NT2/D1 (cell line): ENCODE data around the gene CHTF8.

ENCODE experiments used
- DNase-seq: peaks from one replicate; pipeline ENCODE4 v3.0.0-alpha.2; 2011; ENCODE audit warnings: low read depth, low spot score
- H3K27me3 ChIP-seq: 2 replicates; pipeline ENCODE4 v1.6.0; 2011; ENCODE audit warnings: mild to moderate bottlenecking; ENCODE audit not compliant: insufficient read length, insufficient read depth
- H3K36me3 ChIP-seq: 2 replicates; pipeline ENCODE4 v1.6.1; 2011; ENCODE audit warnings: mild to moderate bottlenecking, low read length, mixed read lengths; ENCODE audit not compliant: insufficient read depth, insufficient read length
- H3K4me1 ChIP-seq: 2 replicates; pipeline ENCODE4 v1.5.1; 2011; ENCODE audit not compliant: insufficient read depth, insufficient read length
- H3K4me3 ChIP-seq: 2 replicates; pipeline ENCODE4 v1.5.1; 2011; ENCODE audit warnings: low read depth; ENCODE audit not compliant: insufficient read length
- H3K9ac ChIP-seq: 2 replicates; pipeline ENCODE4 v1.6.0; 2011; ENCODE audit warnings: low read depth; ENCODE audit not compliant: insufficient read length
- H3K9me3 ChIP-seq: 2 replicates; pipeline ENCODE4 v1.5.1; 2011; ENCODE audit warnings: mild to moderate bottlenecking, low read length; ENCODE audit not compliant: insufficient read depth
- SUZ12 ChIP-seq: IDR thresholded peaks from 2 replicates; pipeline ENCODE4 v1.6.1; 2011; ENCODE audit not compliant: insufficient read length, insufficient read depth; ENCODE audit errors: extremely low read depth
- YY1 ChIP-seq: IDR thresholded peaks from 2 replicates; pipeline ENCODE4 v1.6.1; 2011; ENCODE audit not compliant: insufficient read length, insufficient read depth
- ZNF274 ChIP-seq: IDR thresholded peaks from 2 replicates; pipeline ENCODE4 v1.6.1; 2011; ENCODE audit warnings: mild to moderate bottlenecking, low read depth, low read length

The CHTF8 gene

GRCh38 chr16:69100071-69100691, 32.2 kb downstream of the CHTF8 start:
- no peak for DNase-seq
- no peaks in the 10 kb centered on the region for H3K9me3 ChIP-seq
- no peak overlapping the region for H3K4me3 ChIP-seq
- H3K9ac ChIP-seq = no peak overlapping the region
- peaks cover 19% of the 10 kb centered on the region for H3K4me1 ChIP-seq
- TF ChIP-seq SUZ12 = no peak
- no peak for TF ChIP-seq YY1
- TF ChIP-seq ZNF274 = no peak
- H3K36me3 ChIP-seq = no peaks in the 10 kb centered on the region
- no peaks in the 10 kb centered on the region for H3K27me3 ChIP-seq

GRCh38 chr16:69095193-69095592, 37.2 kb downstream of the CHTF8 start:
- DNase-seq = no peak
- Histone ChIP-seq H3K27me3 (no peaks in the 10 kb centered on the region), H3K9me3 (no peaks in the 10 kb centered on the region), H3K4me1 (peaks cover 8% of the 10 kb centered on the region), H3K9ac (no peak overlapping the region), H3K4me3 (no peak overlapping the region), H3K36me3 (no peaks in the 10 kb centered on the region)
- TF ChIP-seq ZNF274 = no peak
- no peak for TF ChIP-seq YY1
- TF ChIP-seq SUZ12 = no peak

GRCh38 chr16:69094501-69094900, 37.9 kb downstream of the CHTF8 start:
- Histone ChIP-seq H3K36me3 (no peaks in the 10 kb centered on the region), H3K27me3 (no peaks in the 10 kb centered on the region), H3K9ac (peak overlapping the region; percentile 5), H3K4me1 (peaks cover 13% of the 10 kb centered on the region), H3K4me3 (no peak overlapping the region), H3K9me3 (no peaks in the 10 kb centered on the region)
- no peak for DNase-seq
- no peak for TF ChIP-seq SUZ12
- no peak for TF ChIP-seq YY1
- no peak for TF ChIP-seq ZNF274

- Histone ChIP-seq H3K9ac (peak overlapping the region; percentile 5), H3K4me3 (no peak overlapping the region), H3K9me3 (no peaks in the 10 kb centered on the region), H3K4me1 (peaks cover 16% of the 10 kb centered on the region), H3K36me3 (no peaks in the 10 kb centered on the region), H3K27me3 (no peaks in the 10 kb centered on the region)
- DNase-seq = no peak
- no peak for TF ChIP-seq YY1
- no peak for TF ChIP-seq SUZ12
- no peak for TF ChIP-seq ZNF274
Observed at GRCh38 chr16:69093974-69094373, 38.4 kb downstream of the CHTF8 start.

GRCh38 chr16:69089091-69089910, 43.1 kb downstream of the CHTF8 start:
- H3K4me1 ChIP-seq = peaks cover 14% of the 10 kb centered on the region
- no peak overlapping the region for H3K4me3 ChIP-seq
- no peak for DNase-seq
- H3K9ac ChIP-seq = peak overlapping the region; percentile 27
- no peaks in the 10 kb centered on the region for H3K27me3 ChIP-seq
- TF ChIP-seq YY1 = no peak
- no peaks in the 10 kb centered on the region for H3K9me3 ChIP-seq
- H3K36me3 ChIP-seq = no peaks in the 10 kb centered on the region

GRCh38 chr16:69088684-69089083, 43.7 kb downstream of the CHTF8 start:
- Histone ChIP-seq H3K4me3 (no peak overlapping the region), H3K4me1 (peaks cover 15% of the 10 kb centered on the region), H3K9me3 (no peaks in the 10 kb centered on the region), H3K36me3 (peaks cover under 1% of the 10 kb centered on the region), H3K9ac (no peak overlapping the region), H3K27me3 (no peaks in the 10 kb centered on the region)
- no peak for TF ChIP-seq YY1
- no peak for TF ChIP-seq ZNF274
- no peak for TF ChIP-seq SUZ12
- no peak for DNase-seq

GRCh38 chr16:69087161-69087581, 45.2 kb downstream of the CHTF8 start:
- no peaks in the 10 kb centered on the region for H3K9me3 ChIP-seq
- no peak for DNase-seq
- no peak overlapping the region for H3K9ac ChIP-seq

More at GRCh38 chr16:69087161-69087581, 45.2 kb downstream of the CHTF8 start:
- H3K36me3 ChIP-seq = peaks cover 6% of the 10 kb centered on the region
- TF ChIP-seq YY1 = no peak
- no peak for TF ChIP-seq ZNF274
- no peak for TF ChIP-seq SUZ12
- H3K4me1 ChIP-seq = peaks cover 21% of the 10 kb centered on the region
- H3K27me3 ChIP-seq = no peaks in the 10 kb centered on the region
- H3K4me3 ChIP-seq = no peak overlapping the region
